GM18505 (cell line): ENCODE results near the gene NAALADL2.
"Not testable (repeated sequence)": the region's sequence is repeated elsewhere in the genome, so short reads cannot be mapped to it uniquely, and the experiment has no call there.

Source experiments
- ATAC-seq: cut with Tn5 transposase; IDR thresholded peaks from one replicate; pipeline ENCODE4 v1.9.1; 2021; ENCODE audit not compliant: unreplicated experiment
- POLR2A ChIP-seq: IDR thresholded peaks from 4 replicates; pipeline ENCODE4 v1.6.1; 2011; ENCODE audit warnings: borderline replicate concordance; ENCODE audit not compliant: insufficient read depth, insufficient read length; ENCODE audit errors: extremely low read depth

Gene NAALADL2

DNA sequence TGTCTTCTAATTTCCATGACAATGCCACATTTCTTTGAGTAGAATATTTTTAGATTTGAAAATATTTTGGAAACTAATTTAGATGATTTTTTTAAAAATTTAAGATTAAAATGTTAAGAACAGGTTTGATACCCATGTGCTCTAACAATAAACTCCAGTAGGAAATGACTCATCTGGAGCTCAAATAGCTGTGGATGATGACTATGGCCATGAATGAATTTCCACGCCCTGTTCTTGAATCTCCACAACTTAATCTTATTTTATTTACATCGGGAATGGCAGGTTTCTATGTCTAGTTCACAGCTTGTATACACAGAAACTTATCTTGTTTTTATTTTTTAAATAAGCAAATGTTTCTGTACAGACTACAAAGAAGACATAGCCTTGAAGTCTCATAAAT, 726.8 kb downstream of the NAALADL2 start:
- no peak for ATAC-seq
- TF ChIP-seq POLR2A, result no peak

DNA sequence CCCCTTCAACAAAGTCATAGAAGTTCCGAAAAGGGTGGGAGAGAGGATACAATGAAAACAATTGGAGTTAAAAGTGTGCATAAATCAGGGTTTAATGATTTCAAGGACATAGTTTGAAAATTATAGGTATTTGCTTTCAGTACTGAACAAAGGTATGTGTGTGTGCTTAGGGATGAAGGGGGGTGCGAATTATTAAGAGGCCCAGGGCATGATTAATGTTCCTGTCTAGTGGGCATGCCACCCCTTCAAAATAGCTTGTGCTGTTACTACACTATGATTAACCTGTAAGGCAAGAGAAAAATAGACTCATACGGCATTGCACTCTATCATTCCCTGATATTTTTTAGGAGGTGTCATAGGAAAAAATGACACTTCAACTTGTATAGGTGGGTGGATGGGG, 731.6 kb downstream of the NAALADL2 start:
- no peak for TF ChIP-seq POLR2A
- ATAC-seq, result no peak

DNA sequence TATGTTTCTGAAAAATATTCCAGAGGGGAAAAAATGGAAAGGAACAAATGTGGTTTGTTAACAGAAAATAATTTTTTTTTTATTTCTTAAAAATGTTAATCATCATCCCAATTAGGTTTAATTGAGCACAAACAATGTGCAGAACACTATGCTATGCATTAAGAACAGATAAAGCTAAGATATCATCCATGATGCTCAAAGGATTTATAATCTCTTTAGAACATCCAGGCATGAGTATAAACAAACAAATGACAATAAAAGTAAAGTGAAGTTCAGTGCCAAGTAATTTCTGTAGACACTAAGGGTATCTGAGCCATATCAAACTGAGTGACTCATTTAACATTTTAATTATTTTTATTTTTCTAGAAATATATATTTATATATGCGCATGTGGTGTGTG, 732.2 kb downstream of the NAALADL2 start:
- ATAC-seq, result no peak
- no peak for TF ChIP-seq POLR2A

DNA sequence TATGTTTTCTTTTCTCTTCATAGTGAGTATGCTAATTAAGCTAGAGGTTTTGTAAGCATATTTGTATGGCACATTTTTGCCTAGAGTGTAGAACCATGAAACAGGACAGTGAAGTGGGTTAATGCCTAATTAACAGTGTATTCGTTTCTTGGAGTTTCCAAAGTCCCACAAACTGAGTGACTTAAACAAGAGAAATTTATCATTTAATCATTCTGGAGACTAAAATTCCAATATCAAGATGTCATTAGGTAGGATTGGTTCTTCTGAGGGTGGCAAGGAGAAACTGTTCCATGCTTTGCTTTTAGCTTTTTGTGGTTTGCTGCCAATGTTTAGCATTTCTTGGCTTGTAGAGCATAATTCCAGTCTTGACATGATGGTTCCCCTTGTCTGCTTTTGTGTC, 734.2 kb downstream of the NAALADL2 start:
- TF ChIP-seq POLR2A, result no peak
- ATAC-seq, result no peak

DNA sequence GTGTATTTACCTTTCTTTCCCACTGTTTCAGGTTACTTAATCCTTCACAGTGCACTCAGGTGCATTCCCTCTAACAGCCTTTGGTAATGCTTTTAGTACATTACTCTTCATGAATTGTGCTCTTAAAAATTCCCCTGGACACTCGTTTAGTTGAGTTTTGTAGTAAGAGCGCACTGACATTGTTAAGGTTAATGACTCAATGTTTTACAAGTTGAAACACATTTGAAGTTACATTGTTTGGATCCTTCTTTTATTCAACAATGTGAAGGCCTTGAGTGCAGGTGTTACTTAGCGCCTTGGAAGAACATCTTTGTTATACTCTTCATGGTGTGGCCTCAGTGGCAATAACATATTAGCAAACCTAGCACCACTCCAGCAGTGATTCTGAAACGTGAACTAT, 739.6 kb downstream of the NAALADL2 start:
- ATAC-seq, result no peak
- TF ChIP-seq POLR2A, result no peak

DNA sequence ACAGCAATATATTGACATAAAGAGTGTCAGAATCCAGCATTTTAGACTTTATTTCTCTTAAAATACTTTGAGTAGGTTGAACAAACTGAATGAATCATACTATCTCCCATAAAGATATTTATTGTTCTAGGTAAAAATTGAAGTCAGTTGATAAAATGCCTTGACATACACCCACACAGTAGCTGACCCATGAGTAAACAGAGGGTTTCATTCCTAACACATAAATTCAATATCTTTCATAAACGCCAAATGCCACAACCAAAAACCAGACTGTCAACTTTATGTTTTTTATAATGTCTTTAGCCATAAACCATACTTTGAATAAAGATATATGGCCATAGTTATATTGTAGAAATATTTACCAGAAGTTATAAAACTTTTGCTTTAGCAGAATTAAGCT, 742.4 kb downstream of the NAALADL2 start:
- ATAC-seq, result no peak
- TF ChIP-seq POLR2A, result no peak

DNA sequence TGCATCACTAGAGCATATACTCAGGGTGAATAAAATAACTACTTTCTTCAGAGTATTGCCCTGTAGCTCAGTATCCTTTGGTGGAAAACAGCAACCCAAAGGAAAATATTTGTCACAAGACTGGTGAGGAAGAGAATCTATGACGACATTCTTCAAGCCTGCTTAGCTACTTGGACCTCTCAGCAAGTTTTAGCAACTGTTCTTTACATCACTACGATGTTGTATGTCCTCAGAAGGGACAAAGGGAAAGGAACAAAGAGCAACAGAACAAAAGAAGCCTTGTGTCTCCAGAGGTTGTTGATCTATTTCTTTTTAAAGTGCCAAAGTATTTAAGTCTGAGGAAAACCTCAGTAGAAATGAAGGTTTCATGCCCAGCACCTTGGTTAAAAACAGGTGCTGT, 746.7 kb downstream of the NAALADL2 start:
- ATAC-seq, result no peak
- no peak for TF ChIP-seq POLR2A

DNA sequence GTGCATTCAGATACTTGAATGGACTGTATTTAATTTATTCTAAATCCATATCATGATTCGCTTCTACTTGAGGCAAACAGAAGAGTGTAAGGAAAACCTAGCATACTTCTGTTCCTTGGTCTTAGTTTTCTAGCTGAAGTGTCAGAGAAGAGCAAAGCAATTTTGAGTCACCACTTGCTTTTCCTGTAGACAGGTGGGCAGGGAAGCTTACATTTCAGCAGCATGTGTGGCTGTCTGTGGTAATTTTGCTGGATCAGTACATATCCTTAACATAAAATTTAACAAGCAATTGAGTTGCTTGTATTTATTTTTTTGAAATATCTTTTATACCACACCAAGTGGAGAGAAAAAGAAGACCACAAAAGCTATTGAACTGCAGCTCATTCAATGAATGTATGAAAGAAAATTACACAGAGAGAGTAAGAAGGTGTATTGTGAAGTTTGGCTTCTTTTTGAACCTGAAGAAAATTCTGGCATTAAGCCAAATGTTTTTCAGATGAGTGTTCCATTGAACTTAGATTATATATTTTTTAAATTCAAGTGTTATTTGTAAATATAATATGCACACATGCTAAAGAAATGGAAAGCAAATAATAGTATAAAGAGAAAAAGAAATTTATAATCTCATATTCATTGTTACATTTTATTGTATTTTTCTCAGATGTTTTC, 747.6 kb downstream of the NAALADL2 start:
- no peak for TF ChIP-seq POLR2A

DNA sequence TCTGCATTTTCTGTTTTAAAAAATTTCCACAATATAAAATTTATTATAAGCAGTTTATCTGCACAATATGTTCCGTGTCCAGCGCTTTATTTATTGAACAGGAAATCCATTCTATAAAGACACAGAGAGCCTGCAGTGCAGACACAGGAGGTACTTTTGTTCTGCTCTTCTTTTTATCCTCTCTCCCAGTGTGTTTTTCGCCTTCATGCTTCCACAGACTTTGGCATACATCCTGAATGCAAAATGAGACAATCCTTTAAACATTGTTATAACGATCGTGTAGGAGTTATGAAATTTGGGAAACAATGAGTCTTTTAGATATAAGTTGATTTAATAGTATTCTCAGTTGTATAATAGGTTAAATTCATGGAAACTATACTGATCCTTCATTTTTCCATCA, 749.2 kb downstream of the NAALADL2 start:
- TF ChIP-seq POLR2A, result no peak
- no peak for ATAC-seq

More for the DNA sequence above, 747.6 kb downstream of the NAALADL2 start:
- ATAC-seq, result no peak

DNA sequence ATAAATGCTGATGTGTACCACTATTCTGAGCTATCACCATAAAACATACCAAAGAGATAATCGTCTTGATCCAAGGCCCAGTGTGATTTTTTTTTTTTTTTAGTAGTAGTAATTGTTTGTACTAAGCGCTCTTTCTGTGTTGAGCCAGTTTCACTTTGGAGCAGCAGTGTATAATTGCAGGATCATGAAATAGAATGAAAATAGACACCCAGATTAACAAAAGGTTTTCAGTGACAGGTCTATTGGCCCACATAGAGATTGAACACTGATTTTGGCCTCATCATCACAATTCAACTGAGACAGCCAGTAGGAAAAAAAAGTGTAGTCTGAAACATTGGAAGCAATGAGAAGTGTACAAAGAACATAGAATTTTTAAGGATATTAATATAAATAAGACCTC, 749.8 kb downstream of the NAALADL2 start:
- no peak for ATAC-seq
- no peak for TF ChIP-seq POLR2A

DNA sequence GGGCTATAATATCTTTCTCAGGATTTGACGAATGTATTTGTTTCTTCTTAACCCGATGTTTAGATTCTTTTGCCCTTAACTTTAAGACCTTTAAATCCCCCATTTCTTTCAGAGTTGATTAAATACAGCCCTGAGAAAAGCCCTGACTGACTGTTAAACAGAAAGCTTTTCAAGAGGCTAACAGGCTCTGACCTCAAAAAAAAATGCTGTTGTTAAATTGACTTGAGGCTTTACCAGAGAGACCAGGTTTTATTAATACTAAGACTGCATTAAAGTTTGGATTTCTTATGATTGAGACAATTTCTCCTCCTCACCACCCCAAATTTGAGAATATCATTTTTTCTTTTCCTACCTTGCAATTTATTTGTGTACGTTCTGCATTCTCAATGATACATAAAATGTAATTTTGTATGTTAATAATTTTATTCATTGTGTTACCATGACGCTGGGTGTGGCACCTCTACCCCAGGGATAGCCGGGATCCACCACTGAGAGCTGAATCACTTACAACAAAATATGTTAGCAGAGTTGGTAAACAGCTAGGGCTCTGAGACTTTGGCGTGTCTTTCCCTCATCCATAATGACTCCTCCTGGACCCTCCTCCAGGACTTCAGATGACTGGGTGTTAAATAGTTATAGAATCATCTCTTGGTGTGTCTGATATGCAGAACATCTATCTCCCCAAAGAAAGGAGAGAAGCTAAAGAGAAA, 753.5 kb downstream of the NAALADL2 start:
- TF ChIP-seq POLR2A, result no peak
- no peak for ATAC-seq

DNA sequence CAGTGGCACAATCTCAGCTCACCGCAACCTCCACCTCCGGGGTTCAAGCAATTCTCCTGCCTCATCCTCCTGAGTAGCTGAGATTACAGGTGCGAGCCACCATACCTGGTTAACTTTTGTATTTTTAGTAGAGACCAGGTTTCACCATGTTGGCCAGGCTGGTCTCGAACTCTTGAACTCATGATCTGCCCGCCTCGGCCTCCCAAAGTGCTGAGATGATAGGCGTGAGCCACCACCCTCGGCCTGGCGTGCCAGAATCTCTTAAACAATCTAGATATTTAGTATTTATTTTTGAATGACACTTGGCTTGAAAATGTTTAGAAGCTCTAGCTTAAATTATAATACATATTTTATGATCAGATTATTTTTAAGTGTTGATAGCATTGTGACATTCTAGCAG, 755.0 kb downstream of the NAALADL2 start:
- ATAC-seq, result not testable (repeated sequence)

DNA sequence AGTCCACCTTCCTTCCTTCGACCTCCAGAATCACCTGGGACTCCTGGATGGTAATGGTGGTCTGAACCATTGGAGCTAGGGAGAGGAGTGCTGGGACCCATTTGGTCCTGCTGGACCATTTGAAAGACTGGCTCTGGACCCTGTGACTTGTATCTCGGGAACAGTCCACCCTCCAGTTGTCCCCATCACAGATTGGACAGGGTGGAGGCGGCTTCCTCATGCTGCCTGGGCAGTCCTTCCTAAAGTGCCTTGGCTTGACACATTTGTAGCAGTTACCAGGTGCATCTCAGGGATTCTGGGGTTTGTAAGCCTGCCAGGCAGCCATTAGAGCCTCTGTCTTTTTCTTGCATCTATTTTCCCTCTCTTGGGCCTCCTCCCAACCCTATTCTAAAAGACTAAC, 758.1 kb downstream of the NAALADL2 start:
- no peak for TF ChIP-seq POLR2A
- ATAC-seq, result no peak

DNA sequence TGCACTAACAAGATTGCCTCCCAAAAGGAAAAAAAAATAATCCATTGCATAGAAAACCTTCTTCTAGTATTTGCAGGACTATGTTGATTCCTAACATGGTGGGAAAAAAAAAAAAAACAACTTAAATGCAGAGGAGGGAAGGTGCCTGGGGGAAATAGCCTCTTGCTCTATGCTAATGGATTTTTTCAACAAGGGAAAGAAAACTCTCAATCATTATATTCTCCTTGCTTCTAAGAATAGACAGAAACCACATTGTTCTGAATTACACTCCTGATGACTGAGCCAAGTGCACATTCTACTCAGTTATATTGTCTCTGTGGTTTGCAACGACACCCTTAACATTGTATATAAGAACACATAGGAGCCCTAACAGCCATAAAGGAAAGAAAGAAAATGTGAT, 760.2 kb downstream of the NAALADL2 start:
- ATAC-seq, result no peak

More for the DNA sequence above, 760.2 kb downstream of the NAALADL2 start:
- no peak for TF ChIP-seq POLR2A
